CD14-positive monocyte (primary cell): ENCODE measurements around the gene HSPA5. TPM values are rescaled to one million over a fixed set of nuclear protein-coding genes. Genes with fewer than 3 reads are reported as not detected.

Source experiments
- DNase-seq, 3 donors: peaks; one replicate each; pipeline ENCODE4 v3.0.0-alpha.2; 2011 to 2022
- H2AFZ ChIP-seq: 2 replicates; pipeline ENCODE4 v1.6.0; 2012; ENCODE audit warnings: mild to moderate bottlenecking, low read depth, low read length, inconsistent platforms; ENCODE audit not compliant: insufficient read depth, poor library complexity, severe bottlenecking
- H3K27ac ChIP-seq, 2 donors: 1 replicate in 1 of 2; 2 replicates in 1 of 2; pipeline ENCODE4 v1.5.1; 2012 to 2013; ENCODE audit warnings: low read length in 2 of 2, control low read depth in 1 of 2, inconsistent platforms in 1 of 2, low read depth in 1 of 2, mild to moderate bottlenecking in 1 of 2
- H3K27me3 ChIP-seq, 2 donors: one replicate each; pipeline versions ENCODE4 v1.6.0 to v1.6.1; 2011 to 2013; ENCODE audit warnings: low read length in 2 of 2; ENCODE audit not compliant: control insufficient read depth in 2 of 2, insufficient read depth in 2 of 2
- H3K36me3 ChIP-seq, 2 donors: replicated peaks in 1 of 2; 1 replicate in 1 of 2; 2 replicates in 1 of 2; pipeline versions ENCODE4 v1.5.1 to v1.6.1; 2012 to 2013; ENCODE audit warnings: low read length in 2 of 2, control low read depth in 1 of 2, inconsistent platforms in 1 of 2, mild to moderate bottlenecking in 1 of 2; ENCODE audit not compliant: insufficient read depth in 2 of 2, control insufficient read depth in 1 of 2
- H3K4me1 ChIP-seq, 2 donors: 1 replicate in 1 of 2; 2 replicates in 1 of 2; pipeline versions ENCODE4 v1.5.1 to v1.6.1; 2012 to 2013; ENCODE audit warnings: low read length in 2 of 2, control low read depth in 1 of 2, inconsistent platforms in 1 of 2, mild to moderate bottlenecking in 1 of 2, moderate library complexity in 1 of 2; ENCODE audit not compliant: insufficient read depth in 2 of 2, control insufficient read depth in 1 of 2
- H3K4me2 ChIP-seq: replicated peaks from 2 replicates; pipeline ENCODE3; 2012; ENCODE audit warnings: low read length, moderate library complexity, mild to moderate bottlenecking; ENCODE audit not compliant: poor library complexity, severe bottlenecking; ENCODE audit errors: extremely low read depth
- H3K4me3 ChIP-seq, 3 experiments: fragments of 200-600 bp in 1 of 3; sonication (generic) in 1 of 3; replicated peaks in 1 of 3; 1 replicate in 2 of 3; 2 replicates in 1 of 3; pipeline ENCODE4 v1.5.1; 2011 to 2013; ENCODE audit warnings: low read length in 3 of 3, mild to moderate bottlenecking in 3 of 3, control low read depth in 2 of 3, low read depth in 2 of 3, inconsistent platforms in 1 of 3, moderate library complexity in 1 of 3
- H3K79me2 ChIP-seq: 2 replicates; pipeline ENCODE4 v1.6.0; 2012; ENCODE audit warnings: mild to moderate bottlenecking, control low read depth, inconsistent platforms, low read length, moderate library complexity; ENCODE audit not compliant: insufficient read depth
- H3K9ac ChIP-seq: 2 replicates; pipeline ENCODE4 v1.6.0; 2017; ENCODE audit warnings: low read length, mild to moderate bottlenecking; ENCODE audit not compliant: insufficient read depth, poor library complexity, severe bottlenecking
- H3K9me3 ChIP-seq, 2 donors: replicated peaks in 1 of 2; 1 replicate in 1 of 2; 2 replicates in 1 of 2; pipeline versions ENCODE4 v1.5.1 to v1.6.1; 2012 to 2013; ENCODE audit warnings: low read length in 2 of 2, control low read depth in 1 of 2; ENCODE audit not compliant: control insufficient read depth in 1 of 2, insufficient read depth in 1 of 2
- H4K20me1 ChIP-seq: 2 replicates; pipeline ENCODE4 v1.6.0; 2012; ENCODE audit warnings: mild to moderate bottlenecking, low read length, control low read depth, moderate library complexity; ENCODE audit not compliant: insufficient read depth
- H3K27ac Mint-ChIP-seq, 7 donors: one replicate each; pipeline ENCODE4 v1.8.0; 2020; ENCODE audit warnings: mild to moderate bottlenecking in 7 of 7, mixed read lengths in 7 of 7, moderate library complexity in 6 of 7, inconsistent platforms in 2 of 7
- H3K27me3 Mint-ChIP-seq, 3 donors: one replicate each; pipeline ENCODE4 v1.8.0; 2021 to 2022; ENCODE audit warnings: low read depth in 3 of 3, mild to moderate bottlenecking in 3 of 3, mixed read lengths in 3 of 3, moderate library complexity in 3 of 3, inconsistent platforms in 1 of 3
- H3K36me3 Mint-ChIP-seq, 2 donors: one replicate each; pipeline ENCODE4 v1.8.0; 2020; ENCODE audit warnings: mixed read lengths in 2 of 2, inconsistent platforms in 1 of 2, mild to moderate bottlenecking in 1 of 2
- H3K4me1 Mint-ChIP-seq: one replicate; pipeline ENCODE4 v1.8.0; 2020; ENCODE audit warnings: mild to moderate bottlenecking, mixed read lengths
- H3K4me3 Mint-ChIP-seq, 2 donors: one replicate each; pipeline ENCODE4 v1.8.0; 2020; ENCODE audit warnings: mild to moderate bottlenecking in 2 of 2, mixed read lengths in 2 of 2, moderate library complexity in 1 of 2
- H3K9me3 Mint-ChIP-seq, 7 donors: one replicate each; pipeline ENCODE4 v1.8.0; 2020 to 2022; ENCODE audit warnings: mixed read lengths in 7 of 7, mild to moderate bottlenecking in 6 of 7, moderate library complexity in 6 of 7, inconsistent platforms in 2 of 7
- CTCF ChIP-seq: fragments of 200-600 bp; IDR thresholded peaks from one replicate; pipeline ENCODE4 v1.8.0; 2022; ENCODE audit warnings: antibody characterized with exemption, mild to moderate bottlenecking
- WGBS: methylation state at CpG from one replicate; pipeline ENCODE4 v1.1.5; 2013; ENCODE audit warnings: missing lambda C conversion rate; ENCODE audit not compliant: insufficient coverage; 5-methylcytosine and 5-hydroxymethylcytosine counted together
- intact Hi-C, 2 donors: fragments of 100-400 bp; cut with micrococcal nuclease; formaldehyde crosslinking; loops; one replicate each; pipeline versions ENCODE4 v1.15.0 to v1.15.1; 2023
- polyA plus RNA-seq, 3 donors: library from polyadenylated mRNA; depleted of rRNA in 1 of 3; unstranded in 2 of 3; stranded (reverse) in 1 of 3; fragments of 300-500 nt in 2 of 3; fragments of >200 nt in 1 of 3; fragmentation: Illumina TruSeq in 2 of 3; gene quantifications; 1 replicate in 2 of 3; 2 replicates in 1 of 3; pipeline ENCODE4 v1.2.3, GENCODE V29; 2012 to 2021

HSPA5 gene
- polyA plus RNA-seq, 3 donors, result 105 to 238 (median 156) TPM

- Mint-ChIP-seq H3K27me3 (no peaks in the 10 kb centered on the region), H3K4me3 (peak overlapping the region; percentile 99), H3K9me3 (peaks cover 0 to 3% (median 0%) of the 10 kb centered on the region in 7 donors), H3K4me1 (peaks cover 52% of the 10 kb centered on the region), H3K27ac (peak overlapping the region; percentile 99 to 100 (median 100)), H3K36me3 (peaks cover 32 to 34% of the 10 kb centered on the region in 2 donors)
- Histone ChIP-seq H3K36me3 (peaks cover 24 to 29% of the 10 kb centered on the region in 2 donors), H3K27ac (peak overlapping the region; percentile 95 to 99), H3K4me3 (peak overlapping the region; percentile 61 to 97 (median 63)), H3K9me3 (no peaks in the 10 kb centered on the region), H3K27me3 (no peaks in the 10 kb centered on the region), H3K4me2 (peak overlapping the region; percentile 98), H2AFZ (peak overlapping the region; percentile 91), H3K9ac (peak overlapping the region; percentile 99), H3K79me2 (peaks cover 52% of the 10 kb centered on the region), H4K20me1 (peaks cover 40% of the 10 kb centered on the region), H3K4me1 (peaks cover 40 to 71% of the 10 kb centered on the region in 2 donors)
- TF ChIP-seq CTCF, result no peak
- intact Hi-C loops, result loop anchor here (2.0 to 5.0 kb wide), 3 partner anchors 19 to 55 kb away; partner anchors contain the start of genes GAPVD1 (in 2 of the 2) and PPP6C (in 2 of the 2)
- peak in 1 of 3 donors; percentile 33 for DNase-seq
- WGBS, result 3% methylated on average over 16 of the region's 27 CpGs
Observed at GRCh38 chr9:125241863-125242739, 958 bp upstream of the HSPA5 start.

DNA sequence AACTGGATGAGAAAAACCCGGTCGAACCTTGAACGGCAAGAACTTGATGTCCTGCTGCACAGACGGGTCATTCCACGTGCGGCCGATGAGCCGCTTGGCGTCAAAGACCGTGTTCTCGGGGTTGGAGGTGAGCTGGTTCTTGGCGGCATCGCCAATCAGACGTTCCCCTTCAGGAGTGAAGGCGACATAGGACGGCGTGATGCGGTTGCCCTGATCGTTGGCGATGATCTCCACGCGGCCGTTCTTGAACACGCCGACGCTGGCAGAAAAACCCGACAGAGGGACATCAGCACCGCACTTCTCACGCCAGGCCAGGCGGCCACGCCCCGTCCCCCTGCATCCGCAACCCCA, 519 bp downstream of the HSPA5 start:
- Mint-ChIP-seq H3K4me3 (peak overlapping the region; percentile 98 to 99), H3K27ac (peak overlapping the region; percentile 96 to 100 (median 99)), H3K4me1 (peaks cover 58% of the 10 kb centered on the region), H3K36me3 (peaks cover 47 to 49% of the 10 kb centered on the region in 2 donors), H3K9me3 (peaks cover 0 to 3% (median 0%) of the 10 kb centered on the region in 7 donors), H3K27me3 (no peaks in the 10 kb centered on the region)
- intact Hi-C loops, result loop anchor here (2.0 to 5.0 kb wide), 3 partner anchors 20 to 53 kb away; partner anchors contain the start of genes GAPVD1 (in 2 of the 2) and PPP6C (in 2 of the 2)
- H3K9me3 ChIP-seq, result no peaks in the 10 kb centered on the region
- peak in 2 of 3 donors; percentile 32 to 49 for DNase-seq
- no peak for TF ChIP-seq CTCF
- peak overlapping the region; percentile 32 for H2AFZ ChIP-seq
- peak overlapping the region; percentile 95 to 99 for H3K27ac ChIP-seq
- peaks cover 39 to 44% of the 10 kb centered on the region in 2 donors for H3K36me3 ChIP-seq
- peaks cover 40 to 76% of the 10 kb centered on the region in 2 donors for H3K4me1 ChIP-seq
- peak overlapping the region; percentile 99 for H3K9ac ChIP-seq
- H4K20me1 ChIP-seq, result peaks cover 55% of the 10 kb centered on the region
- H3K79me2 ChIP-seq, result peaks cover 66% of the 10 kb centered on the region
- H3K4me2 ChIP-seq, result peak overlapping the region; percentile 89
- peak overlapping the region; percentile 71 to 97 (median 94) for H3K4me3 ChIP-seq
- no peaks in the 10 kb centered on the region for H3K27me3 ChIP-seq
- under 1% methylated on average over 33 of the region's 33 CpGs for whole genome bisulfite sequencing
